WTC11 (cell line): ENCODE measurements around the gene FAR2.

Experiments
- ETV6 ChIP-seq: sonication (generic); formaldehyde crosslinking; IDR thresholded peaks from 2 replicates; pipeline ENCODE4 v1.8.1; 2022; ENCODE audit warnings: mild to moderate bottlenecking, missing genetic modification reagents
- JUN ChIP-seq: sonication (generic); formaldehyde crosslinking; IDR thresholded peaks from 2 replicates; pipeline ENCODE4 v1.8.0; 2023; ENCODE audit warnings: mild to moderate bottlenecking, missing genetic modification reagents
- TF ChIP-seq, protein P1 (sequence below): sonication (generic); formaldehyde crosslinking; IDR thresholded peaks from 2 replicates; pipeline ENCODE4 v1.8.1; 2022; ENCODE audit warnings: low read depth, mild to moderate bottlenecking, moderate library complexity, missing genetic modification reagents, borderline replicate concordance

- no peak for TF ChIP-seq ETV6 (CRISPR knock-in tag)
- TF ChIP-seq JUN (CRISPR knock-in tag), result no peak
- TF ChIP-seq, protein P1, sequence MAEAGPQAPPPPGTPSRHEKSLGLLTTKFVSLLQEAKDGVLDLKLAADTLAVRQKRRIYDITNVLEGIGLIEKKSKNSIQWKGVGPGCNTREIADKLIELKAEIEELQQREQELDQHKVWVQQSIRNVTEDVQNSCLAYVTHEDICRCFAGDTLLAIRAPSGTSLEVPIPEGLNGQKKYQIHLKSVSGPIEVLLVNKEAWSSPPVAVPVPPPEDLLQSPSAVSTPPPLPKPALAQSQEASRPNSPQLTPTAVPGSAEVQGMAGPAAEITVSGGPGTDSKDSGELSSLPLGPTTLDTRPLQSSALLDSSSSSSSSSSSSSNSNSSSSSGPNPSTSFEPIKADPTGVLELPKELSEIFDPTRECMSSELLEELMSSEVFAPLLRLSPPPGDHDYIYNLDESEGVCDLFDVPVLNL (CRISPR knock-in tag), result no peak
Measured at GRCh38 chr12:29245246-29245645, 96.2 kb downstream of the FAR2 start.
